ENCODE measurements around the gene SEH1L.

- TF ChIP-seq CTCF (IDR thresholded peaks at IDR 0.05) (no peak), POLR2A (IDR thresholded peaks at IDR 0.05) (no peak), EP300 (IDR thresholded peaks at IDR 0.05; ENCODE audit: low read depth) (no peak), POLR2AphosphoS5 (IDR thresholded peaks at IDR 0.05) (no peak)
Observed at GRCh38 chr18:13004396-13004795, 56.6 kb downstream of the SEH1L start.

Data from transverse colon (tissue), 4 donors.